Breast epithelium (tissue), 4 donors: ENCODE results near the gene TNFRSF25. TPM values are rescaled to one million over a fixed set of nuclear protein-coding genes. Genes with fewer than 3 reads are reported as not detected.

Experiments
- DNase-seq, 2 donors: peaks; one replicate each; pipeline ENCODE4 v3.0.0-alpha.2; 2019; ENCODE audit warnings: low spot score in 2 of 2
- H3K27ac ChIP-seq, 2 donors: fragments of 200-600 bp; sonication (generic) in 1 of 2; one replicate each; pipeline ENCODE4 v1.5.1; 2016 to 2019; ENCODE audit warnings: mild to moderate bottlenecking in 1 of 2
- H3K27me3 ChIP-seq, 2 donors: fragments of 200-600 bp; sonication (generic) in 1 of 2; one replicate each; pipeline versions ENCODE4 v1.5.1 to v1.6.0; 2017 to 2019; ENCODE audit warnings: control low read depth in 1 of 2, mild to moderate bottlenecking in 1 of 2
- H3K36me3 ChIP-seq: fragments of 200-600 bp; one replicate; pipeline ENCODE4 v1.5.1; 2019
- H3K4me1 ChIP-seq, 2 donors: fragments of 200-600 bp; sonication (generic); one replicate each; pipeline ENCODE4 v1.5.1; 2016 to 2019; ENCODE audit warnings: control low read depth in 1 of 2
- H3K4me3 ChIP-seq, 3 donors: fragments of 200-600 bp; sonication (generic); 1 replicate in 2 of 3; 2 replicates in 1 of 3; pipeline ENCODE4 v1.5.1; 2016 to 2019; ENCODE audit warnings: mild to moderate bottlenecking in 3 of 3, moderate library complexity in 2 of 3
- H3K9me3 ChIP-seq, 2 donors: fragments of 200-600 bp; sonication (generic) in 1 of 2; one replicate each; pipeline ENCODE4 v1.5.1; 2016 to 2019; ENCODE audit warnings: control low read depth in 1 of 2
- CTCF ChIP-seq, 3 donors: fragments of 450-650 bp; IDR thresholded peaks; one replicate each; pipeline ENCODE4 v1.5.1; 2016 to 2017; ENCODE audit warnings: antibody characterized with exemption in 3 of 3, mild to moderate bottlenecking in 3 of 3, moderate library complexity in 3 of 3
- POLR2A ChIP-seq: fragments of 450-650 bp; IDR thresholded peaks from one replicate; pipeline ENCODE4 v1.6.1; 2016; ENCODE audit warnings: antibody characterized with exemption, mild to moderate bottlenecking, moderate library complexity
- POLR2AphosphoS5 ChIP-seq, 3 donors: sonication (generic); formaldehyde crosslinking; IDR thresholded peaks; one replicate each; pipeline ENCODE4 v1.6.1; 2017; ENCODE audit warnings: antibody characterized with exemption in 3 of 3
- intact Hi-C: fragments of 100-400 bp; cut with DNase I; formaldehyde crosslinking; loops from one replicate; pipeline ENCODE4 v1.15.1; 2023; ENCODE audit warnings: low total_unique reads
- total RNA-seq, 3 donors: library from RNA; depleted of rRNA; stranded (reverse); fragments of >200 nt; gene quantifications; one replicate each; pipeline ENCODE4 v1.1.0, GENCODE V29; 2016

TNFRSF25 gene
- total RNA-seq, 3 donors from 2014 or later, result 3.8 to 13.1 (median 12.4) TPM

DNA sequence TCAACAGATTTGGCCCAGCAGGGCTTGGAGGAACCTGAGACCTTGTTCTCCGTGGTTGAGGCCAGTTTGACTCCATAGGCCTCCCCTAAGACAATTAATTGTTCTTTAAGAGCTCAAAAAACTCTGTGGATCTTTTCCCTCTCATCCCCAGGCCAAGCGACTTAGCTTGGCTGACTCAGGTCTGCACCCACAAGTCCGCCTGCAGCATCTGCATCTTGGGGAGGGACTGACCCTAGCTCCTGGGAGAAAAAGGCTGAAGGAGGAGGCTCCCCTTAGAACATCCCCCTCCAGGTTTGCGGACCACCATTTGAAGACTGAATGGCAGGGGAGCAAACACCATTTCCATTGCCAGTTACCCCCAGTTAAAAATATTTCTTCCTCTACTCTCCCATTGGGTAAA, 44.7 kb downstream of the TNFRSF25 start:
- Histone ChIP-seq H3K36me3 (no peaks in the 10 kb centered on the region), H3K4me1 (peaks cover 11 to 20% of the 10 kb centered on the region in 2 donors), H3K27ac (no peak overlapping the region), H3K27me3 (peaks cover 19 to 71% of the 10 kb centered on the region in 2 donors), H3K9me3 (no peaks in the 10 kb centered on the region), H3K4me3 (no peak overlapping the region)
- DNase-seq, result no peak
- intact Hi-C loops, result no loop called here
- TF ChIP-seq POLR2AphosphoS5 (IDR thresholded peaks at IDR 0.05) (no peak), CTCF (IDR thresholded peaks at IDR 0.05) (no peak), POLR2A (no peak)

DNA sequence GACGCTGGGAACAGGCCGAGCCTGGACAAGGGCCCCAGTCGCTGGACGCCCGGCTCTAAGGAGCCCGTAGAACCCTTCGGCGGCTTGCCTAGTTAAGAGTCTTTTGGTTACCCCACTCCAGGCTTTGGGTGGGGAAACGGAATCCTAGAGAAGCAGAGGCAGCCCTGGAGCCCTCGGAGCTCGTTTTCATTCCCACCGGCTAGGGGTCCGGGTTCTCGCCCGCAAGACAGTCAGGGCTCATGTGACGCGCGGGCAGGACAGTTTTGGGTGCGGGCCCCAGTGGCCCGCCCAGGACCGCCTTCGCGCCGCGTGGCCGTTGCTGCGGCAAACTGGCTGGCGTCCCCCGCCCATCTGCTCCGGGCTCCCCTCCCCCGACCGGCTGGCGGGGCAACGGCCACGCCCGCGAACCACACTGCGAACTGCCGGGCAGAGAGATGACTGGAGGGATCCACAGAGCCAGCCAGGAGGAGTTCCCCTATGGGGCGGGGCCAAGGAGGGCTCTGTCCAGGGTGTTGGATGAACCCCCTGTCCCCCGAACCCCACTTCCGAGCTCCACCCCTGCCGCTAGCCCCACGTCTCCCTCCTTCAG, 45.4 kb downstream of the TNFRSF25 start:
- Histone ChIP-seq H3K4me3 (peak overlapping the region in 2 of 3 donors; percentile 27 to 68), H3K27ac (no peak overlapping the region), H3K27me3 (peaks cover 19 to 71% of the 10 kb centered on the region in 2 donors), H3K36me3 (no peaks in the 10 kb centered on the region), H3K4me1 (peaks cover 11 to 20% of the 10 kb centered on the region in 2 donors), H3K9me3 (no peaks in the 10 kb centered on the region)
- DNase-seq, result no peak
- no peak for TF ChIP-seq POLR2A
- TF ChIP-seq POLR2AphosphoS5 (IDR thresholded peaks at IDR 0.05), result no peak
- no peak for TF ChIP-seq CTCF (IDR thresholded peaks at IDR 0.05)
- intact Hi-C loops, result no loop called here

DNA sequence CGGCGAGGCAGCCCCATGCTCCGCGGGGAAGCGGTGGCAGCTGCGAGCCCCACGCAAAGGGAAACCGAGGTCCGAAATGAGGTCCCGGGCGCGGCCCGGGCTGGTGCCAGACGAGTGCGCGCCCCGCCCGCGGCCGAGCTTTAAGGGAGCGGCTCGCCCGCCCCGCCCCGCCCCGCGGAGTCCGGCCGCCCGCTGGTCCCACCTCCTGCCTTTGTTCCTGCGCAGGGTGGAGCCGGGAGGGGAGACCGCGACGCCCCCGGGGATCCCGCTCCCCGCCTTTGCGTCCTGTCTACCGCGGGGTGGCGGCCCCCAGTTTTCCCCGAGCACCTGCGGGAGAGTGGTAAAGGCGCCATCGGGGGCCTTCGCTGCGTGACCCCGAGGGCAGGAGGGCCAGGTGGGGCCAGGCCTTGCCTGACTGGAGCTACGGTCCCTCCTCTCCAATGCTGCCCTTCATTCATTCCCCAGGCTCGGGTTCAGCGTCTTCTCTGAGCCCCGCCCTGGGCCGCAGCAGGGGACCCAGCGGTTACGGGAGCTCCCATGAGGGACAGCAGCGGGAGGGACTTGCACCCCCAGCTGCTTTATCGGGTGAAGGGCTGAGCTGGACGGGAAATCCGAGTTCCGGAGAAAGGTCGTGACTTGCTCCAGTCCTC, 46.0 kb downstream of the TNFRSF25 start, which contains the start of gene HES2:
Gene HES2, minus strand, starts transcription at position 116 of the 650 bp plus-strand sequence. Its CDS starts 99 bp downstream, at position 17.
- Histone ChIP-seq H3K27ac (no peak within 1 kb of the TSS), H3K27me3 (peaks cover 17 to 68% of the 10 kb centered on the region in 2 donors), H3K36me3 (no peaks in the 10 kb centered on the region), H3K4me3 (peak within 1 kb of the TSS; percentile 27 to 68 (median 52)), H3K9me3 (no peaks in the 10 kb centered on the region), H3K4me1 (peaks cover 6 to 15% of the 10 kb centered on the region in 2 donors)
- DNase-seq, result no peak
- intact Hi-C loops, result no loop called here
- no peak for TF ChIP-seq CTCF (IDR thresholded peaks at IDR 0.05)

GRCh38 chr1:6419397-6419803, 46.6 kb downstream of the TNFRSF25 start:
- TF ChIP-seq POLR2AphosphoS5 (IDR thresholded peaks at IDR 0.05) (no peak), CTCF (IDR thresholded peaks at IDR 0.05) (no peak), POLR2A (no peak)
- Histone ChIP-seq H3K27ac (no peak overlapping the region), H3K36me3 (no peaks in the 10 kb centered on the region), H3K4me3 (peak overlapping the region; percentile 27 to 68 (median 52)), H3K27me3 (peaks cover 15 to 70% of the 10 kb centered on the region in 2 donors), H3K4me1 (peaks cover 4 to 15% of the 10 kb centered on the region in 2 donors), H3K9me3 (no peaks in the 10 kb centered on the region)
- DNase-seq, result no peak
- intact Hi-C loops, result no loop called here

GRCh38 chr1:6418668-6419396, 47.1 kb downstream of the TNFRSF25 start:
- intact Hi-C loops, result no loop called here
- H3K9me3 ChIP-seq, result no peaks in the 10 kb centered on the region
- no peak overlapping the region for H3K27ac ChIP-seq
- H3K4me1 ChIP-seq, result peaks cover under 1 to 13% of the 10 kb centered on the region in 2 donors
- H3K4me3 ChIP-seq, result peak overlapping the region in 2 of 3 donors; percentile 52 to 68
- TF ChIP-seq POLR2A (no peak), POLR2AphosphoS5 (IDR thresholded peaks at IDR 0.05) (no peak), CTCF (IDR thresholded peaks at IDR 0.05) (no peak)
- H3K36me3 ChIP-seq, result no peaks in the 10 kb centered on the region
- DNase-seq, result no peak
- peaks cover 15 to 72% of the 10 kb centered on the region in 2 donors for H3K27me3 ChIP-seq
